C4-2B (cell line): ENCODE results near the gene SSR3.

Experiments used
- H3K27ac ChIP-seq: fragments of 450-650 bp; 2 replicates; pipeline ENCODE4 v1.5.1; 2017
- CTCF ChIP-seq: fragments of 450-650 bp; conservative IDR thresholded peaks from 2 replicates; pipeline ENCODE4 v1.5.1; 2017; ENCODE audit warnings: mild to moderate bottlenecking
- ZFX ChIP-seq: fragments of 450-650 bp; IDR thresholded peaks from 2 replicates; pipeline ENCODE4 v1.6.1; 2017

The SSR3 gene

GRCh38 chr3:156552973-156553372, 1.9 kb downstream of the SSR3 start:
- TF ChIP-seq ZFX (no peak), CTCF (no peak)
- no peak overlapping the region for H3K27ac ChIP-seq

GRCh38 chr3:156551746-156552145, 3.2 kb downstream of the SSR3 start:
- no peak overlapping the region for H3K27ac ChIP-seq

GRCh38 chr3:156551261-156551660, 3.7 kb downstream of the SSR3 start:
- TF ChIP-seq ZFX (no peak), CTCF (no peak)
- no peak overlapping the region for H3K27ac ChIP-seq

More at GRCh38 chr3:156551746-156552145, 3.2 kb downstream of the SSR3 start:
- TF ChIP-seq CTCF: no peak
- TF ChIP-seq ZFX: no peak

GRCh38 chr3:156548902-156549301, 6.0 kb downstream of the SSR3 start:
- TF ChIP-seq ZFX (no peak), CTCF (no peak)

GRCh38 chr3:156548041-156548687, 6.8 kb downstream of the SSR3 start:
- H3K27ac ChIP-seq: no peak overlapping the region

More at GRCh38 chr3:156548902-156549301, 6.0 kb downstream of the SSR3 start:
- H3K27ac ChIP-seq: no peak overlapping the region

GRCh38 chr3:156547637-156548036, 7.3 kb downstream of the SSR3 start:
- H3K27ac ChIP-seq: no peak overlapping the region
- TF ChIP-seq CTCF: no peak
- no peak for TF ChIP-seq ZFX

More at GRCh38 chr3:156548041-156548687, 6.8 kb downstream of the SSR3 start:
- no peak for TF ChIP-seq CTCF
- TF ChIP-seq ZFX: no peak

- no peak overlapping the region for H3K27ac ChIP-seq
- TF ChIP-seq CTCF (no peak), ZFX (no peak)
These were observed 11.8 kb downstream of the SSR3 start for GRCh38 chr3:156543043-156543555.
